PC-9 (cell line): ENCODE measurements around the gene DRC3. TPM values are rescaled to one million over a fixed set of nuclear protein-coding genes. Genes with fewer than 3 reads are reported as not detected.

Source experiments
- BruUV-seq: library from RNA; stranded (reverse); fragments of 400-500 nt; replicated peaks from 2 replicates; lab custom pipeline; 2021; lab: Mats Ljungman, UMichigan
- CTCF ChIA-PET: fragments of 300-600 bp; sonication (Branson Sonifier 250); formaldehyde crosslinking; loops from one replicate; lab custom pipeline; 2022; ENCODE audit warnings: antibody characterized with exemption; lab: Charles Lee
- POLR2A ChIA-PET: fragments of 300-600 bp; sonication (Branson Sonifier 250); formaldehyde crosslinking; loops from one replicate; lab custom pipeline; 2022; ENCODE audit warnings: antibody characterized with exemption; ENCODE audit not compliant: unreplicated experiment; lab: Charles Lee
- DNase-seq, 2 experiments: peaks; one replicate each; pipeline versions ENCODE4 v3.0.0 to v3.0.0-alpha.2; 2015 to 2022; ENCODE audit warnings: mixed read lengths in 1 of 2
- H2AFZ ChIP-seq: fragments of 200-600 bp; sonication (generic); 2 replicates; pipeline ENCODE4 v1.8.1; 2017; ENCODE audit warnings: antibody characterized with exemption
- H3F3A ChIP-seq: fragments of 200-600 bp; sonication (generic); 2 replicates; pipeline ENCODE4 v1.8.1; 2017; ENCODE audit warnings: antibody characterized with exemption, mild to moderate bottlenecking, low read depth; ENCODE audit not compliant: insufficient read depth
- H3K27ac ChIP-seq: fragments of 200-600 bp; sonication (generic); 2 replicates; pipeline ENCODE4 v1.6.1; 2016; ENCODE audit warnings: mixed run types
- H3K27me3 ChIP-seq: fragments of 200-600 bp; sonication (generic); 2 replicates; pipeline ENCODE4 v1.6.1; 2016; ENCODE audit warnings: low read depth, mixed run types; ENCODE audit not compliant: insufficient read depth
- H3K36me3 ChIP-seq: fragments of 200-600 bp; sonication (generic); 2 replicates; pipeline ENCODE4 v1.6.1; 2016; ENCODE audit warnings: low read depth, mixed run types
- H3K4me1 ChIP-seq: fragments of 200-600 bp; sonication (generic); replicated peaks from 2 replicates; pipeline ENCODE4 v1.6.1; 2016; ENCODE audit warnings: mixed run types; ENCODE audit not compliant: insufficient read depth
- H3K4me2 ChIP-seq: fragments of 200-600 bp; sonication (generic); 2 replicates; pipeline ENCODE4 v1.6.1; 2017; ENCODE audit warnings: mixed run types
- H3K4me3 ChIP-seq: fragments of 200-600 bp; sonication (generic); 2 replicates; pipeline ENCODE4 v1.6.1; 2016; ENCODE audit warnings: mixed run types
- H3K79me2 ChIP-seq: fragments of 200-600 bp; sonication (generic); 2 replicates; pipeline ENCODE4 v1.6.1; 2017; ENCODE audit warnings: low read depth, mixed run types
- H3K9me2 ChIP-seq: fragments of 200-600 bp; sonication (generic); 2 replicates; pipeline ENCODE4 v1.8.1; 2017; ENCODE audit warnings: mild to moderate bottlenecking; ENCODE audit not compliant: insufficient read depth
- H3K9me3 ChIP-seq: fragments of 200-600 bp; sonication (generic); 2 replicates; pipeline ENCODE4 v1.8.1; 2016; ENCODE audit warnings: low read depth; ENCODE audit not compliant: insufficient read depth
- H4K20me1 ChIP-seq: fragments of 200-600 bp; sonication (generic); 2 replicates; pipeline ENCODE4 v1.8.1; 2017; ENCODE audit not compliant: insufficient read depth
- CTCF ChIP-seq: fragments of 200-600 bp; sonication (generic); conservative IDR thresholded peaks from 2 replicates; pipeline ENCODE4 v1.6.1; 2017; ENCODE audit warnings: mixed run types, antibody characterized with exemption, mild to moderate bottlenecking, moderate library complexity
- EZH2 ChIP-seq: fragments of 200-600 bp; sonication (generic); IDR thresholded peaks from 2 replicates; pipeline ENCODE4 v1.8.0; 2017; ENCODE audit warnings: antibody characterized with exemption, low read depth
- intact Hi-C: fragments of 100-400 bp; cut with micrococcal nuclease; formaldehyde crosslinking; loops from one replicate; pipeline ENCODE4 v1.10.0; 2022; ENCODE audit not compliant: unreplicated experiment
- total RNA-seq: library from RNA; stranded (reverse); gene quantifications from 2 replicates; pipeline ENCODE4 v1.2.3, GENCODE V29; 2021

Gene DRC3
- total RNA-seq, 1 experiment from 2014 or later, result 15.2 TPM

GRCh38 chr17:17960500-17961030 is 12.1 kb upstream of the DRC3 start:
- H3K4me1 ChIP-seq, result peaks cover 54% of the 10 kb centered on the region
- ChIA-PET CTCF (no interaction called here), POLR2A (interaction anchor here (0.6 to 0.7 kb wide), 3 partner anchors 8 to 39 kb away, joined by 3 to 7 read pairs (median 4); partner anchors contain the start of gene TOM1L2)
- no peak overlapping the region for H3K4me3 ChIP-seq
- no peaks in the 10 kb centered on the region for H3K36me3 ChIP-seq
- peaks cover 67% of the 10 kb centered on the region for H3K79me2 ChIP-seq
- no peak for DNase-seq
- H3K27me3 ChIP-seq, result no peaks in the 10 kb centered on the region
- intact Hi-C loops, result no loop called here
- TF ChIP-seq EZH2 (no peak), CTCF (no peak)
- no peaks in the 10 kb centered on the region for H3K9me3 ChIP-seq
- peak overlapping the region; percentile 90; the same call in 1 of the 2 replicates for H3K27ac ChIP-seq
- peaks cover 4% of the 10 kb centered on the region; the same call in 1 of the 2 replicates for H4K20me1 ChIP-seq
- no peaks in the 10 kb centered on the region for H3K9me2 ChIP-seq
- no TSS peak for BruUV-seq
- no peak overlapping the region for H2AFZ ChIP-seq
- H3F3A ChIP-seq, result peaks cover 49% of the 10 kb centered on the region
- 0 out of 2 replicates have a peak overlapping the region, but pooled peaks have one; percentile 49 for H3K4me2 ChIP-seq

- POLR2A ChIA-PET, result interaction anchor here (0.7 kb wide), 1 partner anchor 10 kb away, joined by 4 read pairs; the partner anchor contains the start of gene DRC3
Measured at GRCh38 chr17:17963066-17963465, 9.6 kb upstream of the DRC3 start.

More at GRCh38 chr17:17963066-17963465, 9.6 kb upstream of the DRC3 start:
- no peaks in the 10 kb centered on the region for H3K9me3 ChIP-seq
- H2AFZ ChIP-seq, result no peak overlapping the region
- no peak overlapping the region for H3K27ac ChIP-seq
- H4K20me1 ChIP-seq, result peaks cover 4% of the 10 kb centered on the region; the same call in 1 of the 2 replicates
- CTCF ChIA-PET, result no interaction called here
- no peak overlapping the region for H3K4me2 ChIP-seq
- H3K27me3 ChIP-seq, result no peaks in the 10 kb centered on the region
- intact Hi-C loops, result no loop called here
- peaks cover 38% of the 10 kb centered on the region for H3K4me1 ChIP-seq
- BruUV-seq, result no TSS peak
- TF ChIP-seq CTCF, result no peak
- TF ChIP-seq EZH2, result no peak
- DNase-seq, result no peak
- peaks cover 35% of the 10 kb centered on the region for H3F3A ChIP-seq
- H3K36me3 ChIP-seq, result no peaks in the 10 kb centered on the region
- H3K79me2 ChIP-seq, result peaks cover 70% of the 10 kb centered on the region
- H3K9me2 ChIP-seq, result no peaks in the 10 kb centered on the region
- no peak overlapping the region for H3K4me3 ChIP-seq
